ENCODE data around the gene CDIP1. TPM values are rescaled to one million over a fixed set of nuclear protein-coding genes. Genes with fewer than 3 reads are reported as not detected.

The CDIP1 gene
- total and polyA plus RNA-seq, 9 of the 15 experiments (the other 6 are each of a cell fraction or from before 2014, with no cell fraction given): 0.29 TPM; not detected in 8

DNA sequence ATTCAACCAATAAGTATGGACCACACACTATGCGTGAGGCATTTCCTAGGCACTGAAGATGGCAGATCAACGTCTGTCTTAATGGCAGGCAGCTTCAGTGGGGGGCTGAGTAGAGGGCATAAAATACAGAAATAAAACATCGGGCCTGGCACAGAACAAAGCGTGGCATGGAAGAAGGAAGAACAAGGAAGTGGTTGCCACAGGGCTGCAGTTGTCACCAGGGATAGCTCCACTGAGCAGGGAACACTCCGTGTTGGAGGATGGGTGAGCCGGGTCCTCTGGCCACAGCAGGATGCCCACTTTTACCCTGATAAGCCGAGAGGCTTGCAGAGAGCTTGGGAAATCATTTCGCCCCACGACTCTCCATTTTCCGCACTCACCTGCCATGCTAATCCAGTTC lies 6.3 kb downstream of the CDIP1 start:
- CTCF ChIA-PET (ENCODE audit: low intra/inter-chr PET ratio): no interaction called here
- 26% methylated on average over 10 of the region's 10 CpGs for WGBS (ENCODE audit: insufficient coverage, low coverage, missing lambda C conversion rate)
- in situ Hi-C loops (cut with MboI): no loop called here
- peaks cover 3 to 4% of the 10 kb centered on the region in 2 experiments; a peak in 4 of 5 replicates for H3K4me1 ChIP-seq (replicated peaks in 1 of 2; ENCODE audit: control insufficient read depth in 2 of 2, insufficient read depth in 2 of 2, low read length in 2 of 2)
- intact Hi-C loops (cut with micrococcal nuclease): no loop called here
- no peaks in the 10 kb centered on the region for H4K20me1 ChIP-seq (replicated peaks; ENCODE audit: control insufficient read depth, insufficient read depth, low read length)
- DNase-seq (ENCODE audit: extremely low read depth in 1 of 4, low spot score in 3 of 4) (no peak), ATAC-seq (no peak), FAIRE-seq (no peak)
- no TSS peak for BruUV-seq (replicated peaks)
- no peaks in the 10 kb centered on the region for H3K9me1 ChIP-seq (ENCODE audit: control insufficient read depth, insufficient read depth, low read length)
- H2AFZ ChIP-seq (ENCODE audit: low read depth, low read length): no peak overlapping the region
- H3K4me2 ChIP-seq (ENCODE audit: insufficient read depth, low read length): no peak overlapping the region
- H3K79me2 ChIP-seq (ENCODE audit: control insufficient read depth, insufficient read depth, low read length): no peaks in the 10 kb centered on the region
- H3K9ac ChIP-seq (ENCODE audit: insufficient read depth in 1 of 2, low read depth in 2 of 2, low read length in 2 of 2): no peak overlapping the region
- H3K9me3 ChIP-seq (replicated peaks; ENCODE audit: control insufficient read depth, insufficient read depth, low read depth, low read length): no peaks in the 10 kb centered on the region
- no peaks in the 10 kb centered on the region for H3K36me3 ChIP-seq (ENCODE audit: control insufficient read depth, insufficient read depth, low read length)
- H3K27ac ChIP-seq (ENCODE audit: extremely low read depth, low read depth, low read length): no peak overlapping the region
- no peak for TF ChIP-seq LARP7 (IDR thresholded peaks at IDR 0.05)
- no peak for TF ChIP-seq GABPA (tag; conservative IDR thresholded peaks at IDR 0.05; ENCODE audit: low read depth)
- no peak for TF ChIP-seq CEBPG (CRISPR knock-in tag; IDR thresholded peaks at IDR 0.05)
- TF ChIP-seq CEBPG (tag; conservative IDR thresholded peaks at IDR 0.05 in 1 of 2, IDR thresholded peaks at IDR 0.05 in 1 of 2): no peak
- no peak for TF ChIP-seq ASH1L (IDR thresholded peaks at IDR 0.05; ENCODE audit: borderline replicate concordance, low read depth, partially characterized antibody)
- no peak for TF ChIP-seq MECOM (CRISPR knock-in tag; IDR thresholded peaks at IDR 0.05)
- peaks cover 7 to 40% of the 10 kb centered on the region in 2 experiments; a peak in 4 of 5 replicates for H3K27me3 ChIP-seq (ENCODE audit: control insufficient read depth in 2 of 2, insufficient read depth in 2 of 2, low read length in 2 of 2)
- POLR2A ChIA-PET: interaction anchor here (0.7 to 1.2 kb wide), 3 partner anchors 8 to 75 kb away, joined by 3 to 6 read pairs (median 3); no protein-coding TSS in a partner anchor
- no peak overlapping the region for H3K4me3 ChIP-seq

DNA sequence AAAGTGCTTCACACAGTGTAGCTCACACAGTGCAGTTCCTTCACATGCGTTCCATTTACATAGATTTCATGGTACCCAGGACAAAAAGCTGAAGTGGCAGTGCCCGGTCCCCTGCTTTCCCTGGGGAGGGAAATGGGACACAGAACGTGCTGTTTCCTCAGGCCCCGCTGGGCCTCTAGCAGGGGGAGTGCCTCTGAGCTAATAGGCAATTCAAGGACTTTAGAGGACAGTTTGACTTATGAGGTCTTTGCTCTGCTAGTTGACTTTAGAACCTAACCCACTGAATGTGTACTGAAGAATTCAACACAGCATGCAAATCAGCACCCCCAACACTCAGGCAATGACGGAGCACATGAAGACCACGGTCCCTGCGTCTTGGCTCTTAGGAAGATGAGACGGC lies 6.8 kb downstream of the CDIP1 start:
- Histone ChIP-seq H3K4me3 (no peak overlapping the region), H3K27ac (ENCODE audit: extremely low read depth, low read depth, low read length) (no peak overlapping the region), H3K9me1 (ENCODE audit: control insufficient read depth, insufficient read depth, low read length) (no peaks in the 10 kb centered on the region), H3K9me3 (replicated peaks; ENCODE audit: control insufficient read depth, insufficient read depth, low read depth, low read length) (no peaks in the 10 kb centered on the region), H3K79me2 (ENCODE audit: control insufficient read depth, insufficient read depth, low read length) (no peaks in the 10 kb centered on the region), H3K36me3 (ENCODE audit: control insufficient read depth, insufficient read depth, low read length) (no peaks in the 10 kb centered on the region), H3K4me2 (ENCODE audit: insufficient read depth, low read length) (no peak overlapping the region), H3K4me1 (replicated peaks in 1 of 2; ENCODE audit: control insufficient read depth in 2 of 2, insufficient read depth in 2 of 2, low read length in 2 of 2) (peaks cover 5 to 9% of the 10 kb centered on the region in 2 experiments; a peak in 4 of 5 replicates), H2AFZ (ENCODE audit: low read depth, low read length) (no peak overlapping the region), H4K20me1 (replicated peaks; ENCODE audit: control insufficient read depth, insufficient read depth, low read length) (no peaks in the 10 kb centered on the region), H3K9ac (ENCODE audit: insufficient read depth in 1 of 2, low read depth in 2 of 2, low read length in 2 of 2) (no peak overlapping the region), H3K27me3 (ENCODE audit: control insufficient read depth in 2 of 2, insufficient read depth in 2 of 2, low read length in 2 of 2) (peaks cover 6 to 40% of the 10 kb centered on the region in 2 experiments; a peak in 4 of 5 replicates)
- intact Hi-C loops (cut with micrococcal nuclease): no loop called here
- ChIA-PET CTCF (ENCODE audit: low intra/inter-chr PET ratio) (no interaction called here), POLR2A (interaction anchor here (1.0 to 1.2 kb wide), 2 partner anchors 10 to 75 kb away, joined by 3 read pairs; no protein-coding TSS in a partner anchor)
- DNase-seq (ENCODE audit: extremely low read depth in 1 of 4, low spot score in 3 of 4) (no peak), FAIRE-seq (no peak), ATAC-seq (no peak)
- in situ Hi-C loops (cut with MboI): no loop called here
- WGBS (ENCODE audit: insufficient coverage, low coverage, missing lambda C conversion rate): 30% methylated on average over 8 of the region's 8 CpGs
- no TSS peak for BruUV-seq (replicated peaks)
- TF ChIP-seq ZNF778 (CRISPR knock-in tag; IDR thresholded peaks at IDR 0.05) (no peak), KLF10 (CRISPR knock-in tag; IDR thresholded peaks at IDR 0.05) (no peak), XRCC4 (IDR thresholded peaks at IDR 0.05; ENCODE audit: extremely low read depth, insufficient read depth, insufficient read length) (no peak), SPI1 (IDR thresholded peaks at IDR 0.05; ENCODE audit: borderline replicate concordance, low read depth, low read length) (no peak), ZNF384 (IDR thresholded peaks at IDR 0.05; ENCODE audit: low read depth, low read length) (no peak), ZNF274 (IDR thresholded peaks at IDR 0.05; ENCODE audit: borderline replicate concordance, low read depth, low read length) (no peak), ZBTB1 (CRISPR knock-in tag; IDR thresholded peaks at IDR 0.05; ENCODE audit: borderline replicate concordance, low read depth) (no peak), CREB1 (IDR thresholded peaks at IDR 0.05) (no peak), CREB1 (CRISPR knock-in tag; IDR thresholded peaks at IDR 0.05) (no peak), ZNF174 (CRISPR knock-in tag; IDR thresholded peaks at IDR 0.05) (no peak)
- TF ChIP-seq, protein P1, sequence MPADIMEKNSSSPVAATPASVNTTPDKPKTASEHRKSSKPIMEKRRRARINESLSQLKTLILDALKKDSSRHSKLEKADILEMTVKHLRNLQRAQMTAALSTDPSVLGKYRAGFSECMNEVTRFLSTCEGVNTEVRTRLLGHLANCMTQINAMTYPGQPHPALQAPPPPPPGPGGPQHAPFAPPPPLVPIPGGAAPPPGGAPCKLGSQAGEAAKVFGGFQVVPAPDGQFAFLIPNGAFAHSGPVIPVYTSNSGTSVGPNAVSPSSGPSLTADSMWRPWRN (IDR thresholded peaks at IDR 0.05; ENCODE audit: low read depth): no peak
